Smooth muscle cell (in vitro differentiated cells): ENCODE measurements around the gene GNL3. TPM values are rescaled to one million over a fixed set of nuclear protein-coding genes. Genes with fewer than 3 reads are reported as not detected.

ENCODE experiments used
- DNase-seq: peaks from one replicate; lab custom pipeline; 2025; ENCODE audit not compliant: unreplicated experiment; lab: John Stamatoyannopoulos, UW
- H2AFZ ChIP-seq: fragments of 200-600 bp; sonication (generic); 2 replicates; pipeline ENCODE4 v1.6.0; 2016; ENCODE audit warnings: antibody characterized with exemption, low read depth, mild to moderate bottlenecking
- H3F3A ChIP-seq: fragments of 200-600 bp; sonication (generic); 2 replicates; pipeline ENCODE4 v1.6.0; 2017; ENCODE audit warnings: antibody characterized with exemption, low read depth
- H3K27ac ChIP-seq: fragments of 200-600 bp; sonication (generic); 2 replicates; pipeline ENCODE4 v1.5.1; 2016; ENCODE audit warnings: low read depth, mild to moderate bottlenecking
- H3K27me3 ChIP-seq: fragments of 200-600 bp; sonication (generic); 2 replicates; pipeline ENCODE4 v1.6.1; 2016; ENCODE audit warnings: low read depth, mild to moderate bottlenecking
- H3K36me3 ChIP-seq: fragments of 200-600 bp; sonication (generic); 2 replicates; pipeline ENCODE4 v1.5.1; 2016; ENCODE audit warnings: low read depth
- H3K4me1 ChIP-seq: fragments of 200-600 bp; sonication (generic); 2 replicates; pipeline ENCODE4 v1.5.1; 2016; ENCODE audit warnings: low read depth
- H3K4me2 ChIP-seq: fragments of 200-600 bp; sonication (generic); 2 replicates; pipeline ENCODE4 v1.6.0; 2016; ENCODE audit warnings: mild to moderate bottlenecking
- H3K4me3 ChIP-seq: fragments of 200-600 bp; sonication (generic); 2 replicates; pipeline ENCODE4 v1.5.1; 2016; ENCODE audit warnings: mild to moderate bottlenecking
- H3K79me2 ChIP-seq: fragments of 200-600 bp; sonication (generic); 2 replicates; pipeline ENCODE4 v1.6.0; 2016; ENCODE audit warnings: low read depth, mild to moderate bottlenecking
- H3K9ac ChIP-seq: fragments of 200-600 bp; sonication (generic); 2 replicates; pipeline ENCODE4 v1.6.0; 2016; ENCODE audit warnings: low read depth
- H3K9me3 ChIP-seq: fragments of 200-600 bp; sonication (generic); replicated peaks from 2 replicates; pipeline ENCODE4 v1.5.1; 2016; ENCODE audit warnings: low read depth
- H4K20me1 ChIP-seq: fragments of 200-600 bp; sonication (generic); 2 replicates; pipeline ENCODE4 v1.6.0; 2016; ENCODE audit warnings: low read depth
- WGBS: methylation state at CpG from one replicate; pipeline ENCODE4 v1.1.7; 2016; ENCODE audit warnings: low lambda C conversion rate; 5-methylcytosine and 5-hydroxymethylcytosine counted together
- polyA plus RNA-seq: library from polyadenylated mRNA; unstranded; fragments of >200 nt; fragmentation: Nextera tagmentation; extraction: Ambion mirVana; gene quantifications from 2 replicates; pipeline ENCODE4 v1.2.1, GENCODE V29; 2016
- total RNA-seq: library from RNA; depleted of rRNA; stranded (reverse); fragments of >200 nt; gene quantifications from 2 replicates; pipeline ENCODE4 v1.2.3, GENCODE V29; 2014
- TF ChIP-seq, protein P1 (sequence below): fragments of 200-600 bp; sonication (generic); IDR thresholded peaks from 2 replicates; pipeline ENCODE4 v1.5.1; 2017; ENCODE audit warnings: borderline replicate concordance, mild to moderate bottlenecking, antibody characterized with exemption; ENCODE audit not compliant: insufficient read depth, poor library complexity, severe bottlenecking

Gene GNL3
- total and polyA plus RNA-seq, 2 experiments from 2014 or later = 106 to 131 TPM

DNA sequence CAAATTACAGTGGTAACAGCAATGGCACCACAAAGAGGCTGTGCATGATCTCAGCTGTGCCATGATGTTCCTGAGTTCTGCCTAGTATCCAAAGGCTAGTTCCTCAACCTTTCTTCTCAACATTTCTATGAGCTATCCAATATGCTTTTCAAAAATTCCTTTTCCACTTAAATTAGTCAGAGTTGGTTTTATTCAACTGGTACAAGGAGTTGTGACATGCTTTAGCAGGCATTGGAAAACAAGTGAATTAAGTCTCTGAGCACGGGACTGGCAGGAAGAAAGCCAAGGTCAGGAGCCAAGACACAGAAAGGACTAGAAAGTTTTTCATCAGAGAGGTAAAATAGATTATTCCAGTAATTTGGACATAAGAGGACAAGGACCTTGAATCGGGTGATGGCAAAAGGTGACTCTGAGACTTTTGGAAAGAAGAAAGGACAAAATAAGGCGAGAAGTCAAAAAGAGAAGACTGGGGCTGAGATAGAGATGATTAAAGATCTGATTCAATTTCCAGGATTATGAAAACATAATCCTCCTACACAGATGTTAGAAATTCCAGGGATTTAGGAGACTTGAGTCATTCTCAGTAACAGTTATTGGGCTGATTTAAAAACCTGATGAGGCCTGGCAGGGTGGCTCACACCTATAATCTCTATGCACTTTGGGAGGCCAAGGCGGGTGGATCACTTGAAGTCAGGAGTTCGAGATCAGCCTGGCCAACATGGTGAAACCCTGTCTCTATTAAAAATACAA lies 36.2 kb upstream of the GNL3 start:
- Histone ChIP-seq H4K20me1 (no peaks in the 10 kb centered on the region), H3K4me3 (no peak overlapping the region), H3K27ac (peak overlapping the region; percentile 46), H3F3A (no peaks in the 10 kb centered on the region), H3K27me3 (no peaks in the 10 kb centered on the region), H2AFZ (no peak overlapping the region), H3K9me3 (no peaks in the 10 kb centered on the region), H3K79me2 (no peaks in the 10 kb centered on the region), H3K9ac (no peak overlapping the region), H3K36me3 (peaks cover 27% of the 10 kb centered on the region), H3K4me2 (no peak overlapping the region), H3K4me1 (no peaks in the 10 kb centered on the region)
- TF ChIP-seq, protein P1, sequence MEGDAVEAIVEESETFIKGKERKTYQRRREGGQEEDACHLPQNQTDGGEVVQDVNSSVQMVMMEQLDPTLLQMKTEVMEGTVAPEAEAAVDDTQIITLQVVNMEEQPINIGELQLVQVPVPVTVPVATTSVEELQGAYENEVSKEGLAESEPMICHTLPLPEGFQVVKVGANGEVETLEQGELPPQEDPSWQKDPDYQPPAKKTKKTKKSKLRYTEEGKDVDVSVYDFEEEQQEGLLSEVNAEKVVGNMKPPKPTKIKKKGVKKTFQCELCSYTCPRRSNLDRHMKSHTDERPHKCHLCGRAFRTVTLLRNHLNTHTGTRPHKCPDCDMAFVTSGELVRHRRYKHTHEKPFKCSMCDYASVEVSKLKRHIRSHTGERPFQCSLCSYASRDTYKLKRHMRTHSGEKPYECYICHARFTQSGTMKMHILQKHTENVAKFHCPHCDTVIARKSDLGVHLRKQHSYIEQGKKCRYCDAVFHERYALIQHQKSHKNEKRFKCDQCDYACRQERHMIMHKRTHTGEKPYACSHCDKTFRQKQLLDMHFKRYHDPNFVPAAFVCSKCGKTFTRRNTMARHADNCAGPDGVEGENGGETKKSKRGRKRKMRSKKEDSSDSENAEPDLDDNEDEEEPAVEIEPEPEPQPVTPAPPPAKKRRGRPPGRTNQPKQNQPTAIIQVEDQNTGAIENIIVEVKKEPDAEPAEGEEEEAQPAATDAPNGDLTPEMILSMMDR = no peak
- WGBS = 95% methylated on average over 5 of the region's 5 CpGs
- DNase-seq = no peak

DNA sequence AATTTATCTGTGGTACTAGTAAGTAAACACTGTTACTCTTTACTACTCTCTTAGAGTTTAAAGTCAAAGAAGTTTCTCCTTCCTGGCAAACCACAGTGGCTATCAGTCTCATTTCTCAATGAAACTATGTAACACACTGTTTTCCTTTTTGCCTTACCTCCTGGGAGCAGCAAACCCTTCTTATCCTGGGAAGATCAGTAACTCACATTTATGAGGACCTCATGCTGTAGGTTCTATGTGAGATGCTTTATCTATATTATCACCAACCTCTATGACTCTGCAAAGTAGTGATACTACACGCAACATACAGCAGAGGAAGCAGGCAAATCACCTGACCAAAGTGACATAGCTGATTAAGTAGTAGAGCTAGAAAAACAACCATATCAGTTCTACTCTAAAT lies 35.4 kb upstream of the GNL3 start:
- H3K9me3 ChIP-seq = no peaks in the 10 kb centered on the region
- no peak overlapping the region for H3K9ac ChIP-seq
- no peaks in the 10 kb centered on the region for H3K79me2 ChIP-seq
- H4K20me1 ChIP-seq = no peaks in the 10 kb centered on the region
- DNase-seq = no peak
- no peaks in the 10 kb centered on the region for H3K4me1 ChIP-seq
- no peak overlapping the region for H3K27ac ChIP-seq
- H3K4me2 ChIP-seq = no peak overlapping the region
- no peaks in the 10 kb centered on the region for H3F3A ChIP-seq
- H3K4me3 ChIP-seq = no peak overlapping the region
- TF ChIP-seq, protein P1 = no peak
- H3K27me3 ChIP-seq = no peaks in the 10 kb centered on the region
- no peak overlapping the region for H2AFZ ChIP-seq
- peaks cover 29% of the 10 kb centered on the region for H3K36me3 ChIP-seq
- 95% methylated on average over 1 of the region's 1 CpG for WGBS

DNA sequence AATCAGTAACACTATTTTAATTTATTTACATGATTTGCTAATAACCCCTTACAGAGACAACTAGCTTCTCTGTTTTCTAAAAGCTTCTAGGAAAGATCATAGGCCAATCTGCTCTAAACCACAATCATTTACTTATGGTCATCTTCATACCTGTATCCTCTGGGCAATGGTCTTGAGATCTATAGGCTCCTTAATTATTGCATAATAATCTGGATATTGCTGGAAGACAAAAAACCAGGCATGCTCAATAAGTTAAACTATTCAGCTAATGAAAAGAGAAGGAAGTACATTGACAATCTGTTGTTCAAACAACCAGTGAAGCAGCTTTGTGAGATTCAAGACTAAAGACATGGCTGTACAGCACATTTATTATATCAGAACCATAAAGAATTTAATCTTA lies 34.2 kb upstream of the GNL3 start:
- H3K79me2 ChIP-seq = no peaks in the 10 kb centered on the region

More for the DNA sequence above, 34.2 kb upstream of the GNL3 start:
- no peak overlapping the region for H3K27ac ChIP-seq
- no peak overlapping the region for H3K4me2 ChIP-seq
- no peaks in the 10 kb centered on the region for H3F3A ChIP-seq
- no peak overlapping the region for H3K9ac ChIP-seq
- H2AFZ ChIP-seq = no peak overlapping the region
- H3K27me3 ChIP-seq = no peaks in the 10 kb centered on the region
- no peaks in the 10 kb centered on the region for H4K20me1 ChIP-seq
- H3K4me3 ChIP-seq = no peak overlapping the region
- TF ChIP-seq, protein P1 = no peak
- H3K4me1 ChIP-seq = no peaks in the 10 kb centered on the region
- no peaks in the 10 kb centered on the region for H3K9me3 ChIP-seq
- no peak for DNase-seq
- peaks cover 36% of the 10 kb centered on the region for H3K36me3 ChIP-seq
